AG09309 (cell line): Measurements from ENCODE around the gene SLC2A5.

Experiments used
- DNase-seq: peaks from one replicate; pipeline ENCODE4 v3.0.0-alpha.2; 2010; ENCODE audit warnings: low read depth
- H3K4me3 ChIP-seq: 2 replicates; pipeline ENCODE4 v1.5.1; 2011; ENCODE audit warnings: mild to moderate bottlenecking, low read depth, low read length, moderate library complexity; ENCODE audit not compliant: control insufficient read depth
- TF ChIP-seq, protein P1 (sequence below): IDR thresholded peaks from 2 replicates; pipeline ENCODE4 v1.5.1; 2011; ENCODE audit warnings: mild to moderate bottlenecking, low read depth, low read length, inconsistent platforms; ENCODE audit not compliant: insufficient read depth, control insufficient read depth; ENCODE audit errors: missing control alignments

The SLC2A5 gene

DNA sequence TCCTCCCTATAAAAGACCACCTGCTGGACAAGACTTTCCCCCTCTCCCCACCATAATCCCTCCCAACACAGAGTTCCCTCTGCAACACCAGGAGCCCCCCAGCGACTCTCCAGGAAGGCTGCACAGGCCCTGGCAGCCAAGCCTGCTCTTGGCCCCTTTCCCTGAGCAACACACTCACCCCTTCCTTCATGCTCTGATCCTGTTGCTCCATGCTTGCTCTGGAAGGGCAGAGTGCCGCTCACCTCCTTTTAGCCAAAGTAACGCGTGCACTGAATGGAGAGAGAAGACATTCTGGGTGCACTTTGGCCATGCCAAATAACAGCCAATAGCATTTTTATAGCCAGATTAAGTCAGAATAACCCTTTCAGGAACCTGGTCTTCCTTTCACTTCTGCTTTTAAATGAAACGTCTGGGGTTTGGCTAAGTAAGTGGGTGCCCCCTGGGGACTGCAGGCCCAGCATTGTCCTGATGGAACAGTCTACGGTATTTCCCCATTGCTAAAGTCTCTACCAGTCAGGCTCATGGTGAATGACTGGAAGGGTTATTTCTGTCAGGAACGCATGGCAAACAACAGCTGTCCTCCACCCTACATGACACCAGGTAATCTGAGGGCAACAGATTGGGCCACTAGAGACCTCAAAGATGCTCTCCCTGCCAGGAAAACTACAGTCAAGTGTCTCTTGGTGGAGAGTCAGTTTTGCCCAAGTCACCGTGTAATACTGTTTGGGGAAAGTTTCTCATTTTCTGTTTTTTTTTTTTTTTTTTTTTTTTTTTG is at the start of gene SLC2A5:
Gene SLC2A5 (minus strand): TSS at position 310 of the 775 bp plus-strand sequence. CDS start 99 bp downstream, at position 211.
- no peak for DNase-seq
- no peak within 1 kb of the TSS for H3K4me3 ChIP-seq

DNA sequence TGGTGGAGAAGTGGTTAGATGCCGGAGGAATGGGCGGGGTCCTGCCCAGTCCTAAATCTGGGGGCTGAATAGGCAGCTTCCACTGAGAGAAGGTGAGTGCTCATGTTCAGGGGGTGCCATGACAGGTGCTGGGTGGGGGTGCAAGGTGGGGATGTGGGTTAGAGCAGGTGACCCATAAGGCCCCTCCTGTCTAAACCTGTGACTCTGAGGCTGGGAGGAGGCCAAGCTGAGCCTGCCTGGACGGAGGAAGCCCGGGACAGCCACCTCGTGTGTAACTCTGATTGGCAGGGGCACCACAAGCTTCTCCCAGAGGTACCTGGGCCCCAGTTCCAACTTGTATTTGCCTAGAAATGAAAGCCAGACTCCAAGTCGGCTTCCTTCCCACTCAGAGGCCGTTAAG is 48.8 kb upstream of the SLC2A5 start:
- no peak for DNase-seq
- TF ChIP-seq, protein P1, sequence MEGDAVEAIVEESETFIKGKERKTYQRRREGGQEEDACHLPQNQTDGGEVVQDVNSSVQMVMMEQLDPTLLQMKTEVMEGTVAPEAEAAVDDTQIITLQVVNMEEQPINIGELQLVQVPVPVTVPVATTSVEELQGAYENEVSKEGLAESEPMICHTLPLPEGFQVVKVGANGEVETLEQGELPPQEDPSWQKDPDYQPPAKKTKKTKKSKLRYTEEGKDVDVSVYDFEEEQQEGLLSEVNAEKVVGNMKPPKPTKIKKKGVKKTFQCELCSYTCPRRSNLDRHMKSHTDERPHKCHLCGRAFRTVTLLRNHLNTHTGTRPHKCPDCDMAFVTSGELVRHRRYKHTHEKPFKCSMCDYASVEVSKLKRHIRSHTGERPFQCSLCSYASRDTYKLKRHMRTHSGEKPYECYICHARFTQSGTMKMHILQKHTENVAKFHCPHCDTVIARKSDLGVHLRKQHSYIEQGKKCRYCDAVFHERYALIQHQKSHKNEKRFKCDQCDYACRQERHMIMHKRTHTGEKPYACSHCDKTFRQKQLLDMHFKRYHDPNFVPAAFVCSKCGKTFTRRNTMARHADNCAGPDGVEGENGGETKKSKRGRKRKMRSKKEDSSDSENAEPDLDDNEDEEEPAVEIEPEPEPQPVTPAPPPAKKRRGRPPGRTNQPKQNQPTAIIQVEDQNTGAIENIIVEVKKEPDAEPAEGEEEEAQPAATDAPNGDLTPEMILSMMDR, result no peak
- H3K4me3 ChIP-seq, result no peak overlapping the region

More for the DNA sequence above, at the start of gene SLC2A5:
- TF ChIP-seq, protein P1, result no peak

GRCh38 chr1:9115351-9116205 is 46.1 kb upstream of the SLC2A5 start:
- no peak for DNase-seq
- TF ChIP-seq, protein P1, result no peak

DNA sequence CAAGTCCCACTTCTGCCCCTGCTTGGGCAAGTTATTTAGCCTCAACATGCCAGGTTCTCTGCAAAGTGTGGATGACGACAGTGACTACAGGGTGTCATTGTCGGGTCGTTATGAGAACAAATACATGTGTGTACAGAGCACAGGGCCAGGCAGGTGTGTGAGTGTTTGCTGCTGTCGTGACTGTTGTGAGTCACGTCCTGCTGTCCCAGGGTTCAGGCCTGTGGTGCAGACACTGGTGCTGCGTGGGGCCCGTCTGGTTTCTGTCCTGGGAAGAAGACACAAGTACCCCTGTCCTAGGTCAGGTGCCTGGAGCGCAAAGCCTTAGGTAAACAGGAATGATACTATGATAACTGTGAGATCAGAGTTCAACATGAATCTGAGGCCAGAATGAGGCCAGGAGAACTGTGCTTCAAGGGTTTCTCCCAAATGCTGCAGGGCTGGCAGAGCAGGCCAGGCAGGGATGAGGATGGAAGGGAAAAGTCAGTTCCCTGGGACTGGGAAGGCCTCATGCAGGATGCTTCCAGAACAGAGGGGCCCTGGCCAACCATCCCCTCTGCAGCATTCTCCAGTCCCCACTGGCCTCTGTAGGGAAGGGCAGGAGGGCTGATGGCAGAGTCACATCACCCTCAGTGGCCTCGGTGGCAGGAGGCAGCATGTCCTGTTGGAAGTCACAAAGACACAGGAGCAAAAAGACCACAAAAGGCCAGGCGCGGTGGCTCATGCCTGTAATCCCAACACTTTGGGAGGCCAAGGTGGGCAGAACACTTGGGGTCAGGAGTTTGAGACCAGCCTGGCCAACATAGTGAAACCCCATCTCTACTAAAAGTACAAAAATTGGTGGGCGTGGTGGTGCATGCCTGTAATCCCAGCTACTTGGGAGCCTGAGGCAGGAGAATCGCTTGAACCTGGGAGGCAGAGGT is 43.8 kb upstream of the SLC2A5 start:
- DNase-seq, result no peak
- H3K4me3 ChIP-seq, result no peak overlapping the region
- TF ChIP-seq, protein P1, result no peak

More at GRCh38 chr1:9115351-9116205, 46.1 kb upstream of the SLC2A5 start:
- H3K4me3 ChIP-seq, result no peak overlapping the region

DNA sequence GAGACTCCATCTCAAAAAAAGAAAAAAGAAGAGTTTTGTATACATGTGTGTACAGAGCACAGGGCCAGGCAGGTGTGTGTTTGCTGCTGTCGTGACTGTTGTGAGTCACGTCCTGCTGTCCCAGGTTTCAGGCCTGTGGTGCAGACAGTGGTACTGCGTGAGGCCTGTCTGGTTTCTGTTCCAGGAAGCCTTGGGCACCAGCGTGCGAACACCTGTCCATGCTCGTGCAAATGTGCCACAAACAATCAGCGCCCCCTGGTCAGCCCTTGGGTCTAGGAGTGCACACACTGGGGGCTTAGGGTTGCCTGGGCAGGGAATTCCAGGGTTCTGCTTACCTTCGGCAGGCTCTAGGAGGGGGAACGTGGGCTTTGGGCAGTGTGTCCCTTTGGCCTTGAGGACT is 42.5 kb upstream of the SLC2A5 start:
- no peak overlapping the region for H3K4me3 ChIP-seq
- DNase-seq, result no peak
- TF ChIP-seq, protein P1, result no peak

DNA sequence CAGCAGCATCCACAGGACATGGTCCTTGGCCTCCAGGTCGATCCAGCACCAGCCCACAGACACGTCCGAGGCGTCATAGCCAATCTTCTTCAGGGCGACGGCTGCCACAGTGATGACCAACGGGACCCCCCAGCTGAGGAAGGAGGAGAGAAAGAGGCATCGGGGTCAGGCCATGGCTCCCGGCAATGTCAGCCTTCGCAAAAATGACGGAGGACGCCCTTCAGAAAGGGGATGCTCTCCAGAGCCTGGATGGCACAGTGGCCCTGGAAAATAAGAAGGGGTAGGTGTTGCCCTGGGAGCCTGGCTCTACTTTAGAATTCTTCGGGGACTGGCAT is 41.9 kb upstream of the SLC2A5 start:
- TF ChIP-seq, protein P1, result no peak
- no peak overlapping the region for H3K4me3 ChIP-seq
- DNase-seq, result no peak
